ENCODE measurements around the gene SLAMF6.

The SLAMF6 gene

DNA sequence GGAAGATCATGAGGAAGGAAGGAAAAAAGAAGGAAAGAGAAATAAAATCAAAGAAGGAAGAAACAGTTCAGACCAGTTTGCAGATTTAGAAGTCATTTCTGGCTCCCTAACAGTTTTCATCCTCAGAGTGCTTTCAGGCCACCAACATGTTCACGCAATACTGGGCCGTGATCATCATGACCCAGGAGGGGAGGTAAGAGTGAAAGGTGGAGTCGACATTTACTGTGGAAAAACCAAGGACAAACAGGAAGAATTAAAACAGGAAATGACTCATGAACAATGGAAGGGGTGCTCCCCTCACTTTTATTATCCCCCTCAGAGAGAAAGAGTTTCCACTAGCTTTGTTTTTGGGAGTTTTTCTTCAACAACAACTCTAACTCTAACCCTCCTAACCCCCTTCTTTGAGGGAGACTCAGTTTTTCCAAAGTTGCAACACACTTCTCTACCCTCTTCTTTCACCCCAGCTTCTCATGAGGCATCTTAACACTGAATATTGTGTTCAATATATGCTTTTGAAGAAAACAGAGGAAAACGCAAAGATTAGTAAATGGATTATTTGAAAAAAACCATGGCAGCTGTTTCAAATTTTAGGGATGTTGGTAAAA is 62.3 kb downstream of the SLAMF6 start:
- DNase-seq: no peak

DNA sequence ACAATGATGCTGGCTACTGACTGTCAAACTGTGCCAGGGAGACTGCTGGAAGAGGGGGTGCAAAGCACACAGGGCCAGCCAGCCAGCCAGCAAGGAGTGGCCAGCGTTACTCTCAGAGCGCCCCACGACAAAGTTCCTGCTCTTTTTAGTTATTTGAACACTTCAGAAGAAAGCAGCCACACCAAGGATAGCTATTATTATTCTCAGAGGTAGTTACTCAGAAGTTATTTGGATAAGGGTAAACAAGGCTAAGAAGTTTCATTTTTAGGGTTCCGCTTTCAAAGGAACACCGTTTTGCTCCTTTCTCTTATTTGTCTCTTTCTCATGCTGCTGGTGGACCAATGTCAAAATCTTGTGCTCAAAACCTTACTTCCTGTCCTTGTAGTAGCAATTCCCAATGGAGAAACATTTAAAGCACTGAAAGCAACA is 62.8 kb downstream of the SLAMF6 start:
- no peak for DNase-seq

DNA sequence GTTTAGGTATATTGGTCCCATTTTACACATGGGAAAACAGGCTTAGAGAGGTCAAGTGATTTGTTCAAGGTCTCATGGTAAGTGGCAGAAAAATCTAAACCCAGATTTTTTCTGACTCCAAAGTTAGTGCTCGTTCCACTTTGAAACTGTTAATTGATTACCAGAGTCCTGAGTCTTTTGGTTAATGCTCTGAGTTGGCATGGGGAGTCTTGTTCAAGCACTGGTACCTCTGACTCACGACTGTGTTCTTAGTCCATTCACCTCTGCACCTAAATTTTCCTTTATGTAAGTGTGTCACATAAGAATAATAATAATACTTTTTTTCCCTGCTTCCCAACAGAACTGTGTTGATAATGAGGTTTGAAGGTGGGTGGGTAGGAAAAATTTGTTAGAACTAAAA is 63.4 kb downstream of the SLAMF6 start:
- DNase-seq: no peak

DNA sequence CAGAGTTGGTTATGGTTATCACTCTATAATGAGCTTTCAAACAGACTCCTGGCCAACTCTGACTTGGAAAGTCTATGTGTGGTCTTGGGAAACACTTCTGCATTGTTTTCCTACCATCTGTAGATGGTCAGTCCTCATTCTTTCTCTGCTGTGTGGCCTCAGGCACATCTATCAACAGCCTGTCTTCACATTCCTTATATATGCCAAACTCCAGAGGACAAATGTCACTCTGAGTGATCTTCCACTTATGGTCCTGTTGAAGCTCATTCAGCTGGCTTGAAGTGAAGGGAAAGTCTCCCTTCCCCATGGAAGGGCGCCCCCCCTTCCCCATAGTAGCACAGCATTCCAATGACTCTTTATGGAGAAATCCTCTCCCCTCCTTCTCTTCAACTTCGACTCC is 64.0 kb downstream of the SLAMF6 start:
- DNase-seq: no peak

DNA sequence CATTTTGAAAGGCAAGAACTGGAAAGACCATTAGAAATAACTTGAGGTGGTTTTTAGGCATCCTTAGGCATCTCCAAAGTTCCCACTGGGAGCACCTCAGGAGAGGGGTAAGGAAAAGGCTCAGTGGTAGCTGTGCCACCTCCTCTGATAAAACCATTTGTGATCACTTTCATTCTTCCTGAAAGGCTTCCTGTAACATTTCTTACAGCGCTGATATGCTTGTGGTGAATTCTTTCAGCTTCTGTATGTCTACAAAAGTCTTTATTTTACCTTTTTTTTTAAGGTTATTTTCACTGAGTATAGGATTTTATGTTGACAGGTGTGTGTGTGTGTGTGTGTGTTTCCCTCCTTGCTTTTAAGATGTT is 67.9 kb downstream of the SLAMF6 start:
- no peak for DNase-seq

DNA sequence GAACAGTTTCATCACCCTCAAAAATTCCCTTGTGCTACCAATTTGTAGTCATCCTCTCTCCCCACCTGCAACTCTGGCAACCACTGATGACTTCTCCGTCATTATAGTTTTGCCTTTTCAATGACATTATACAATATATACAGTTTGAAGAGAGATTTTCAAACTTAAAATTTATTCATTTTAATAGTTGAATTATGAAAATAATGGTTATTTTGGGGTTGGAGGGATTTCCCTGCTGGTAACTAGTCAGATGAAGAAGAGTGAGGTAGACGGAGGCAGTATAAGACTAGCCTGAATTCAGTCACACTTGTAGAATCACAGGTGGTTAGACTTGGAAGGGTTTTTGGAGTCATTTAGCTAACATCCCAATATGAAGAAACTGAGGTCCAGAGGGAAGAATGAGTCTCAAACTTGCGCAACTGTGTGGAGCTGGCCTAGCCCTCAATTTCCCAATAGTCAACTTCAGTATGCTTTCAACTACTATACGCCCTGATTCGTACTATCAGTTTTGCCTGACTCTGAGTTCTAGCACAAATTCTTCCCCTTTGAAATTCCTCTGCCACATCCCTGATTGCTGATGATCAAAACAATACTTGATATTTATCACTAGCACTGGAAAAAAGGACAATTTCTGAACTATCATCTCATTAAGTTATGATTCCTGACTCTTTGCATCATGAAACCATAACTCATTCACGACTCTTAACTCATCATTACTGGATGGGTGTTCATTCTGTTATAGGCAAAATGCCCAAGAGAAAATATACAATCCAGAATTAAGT is 68.5 kb downstream of the SLAMF6 start:
- no peak for DNase-seq

DNA sequence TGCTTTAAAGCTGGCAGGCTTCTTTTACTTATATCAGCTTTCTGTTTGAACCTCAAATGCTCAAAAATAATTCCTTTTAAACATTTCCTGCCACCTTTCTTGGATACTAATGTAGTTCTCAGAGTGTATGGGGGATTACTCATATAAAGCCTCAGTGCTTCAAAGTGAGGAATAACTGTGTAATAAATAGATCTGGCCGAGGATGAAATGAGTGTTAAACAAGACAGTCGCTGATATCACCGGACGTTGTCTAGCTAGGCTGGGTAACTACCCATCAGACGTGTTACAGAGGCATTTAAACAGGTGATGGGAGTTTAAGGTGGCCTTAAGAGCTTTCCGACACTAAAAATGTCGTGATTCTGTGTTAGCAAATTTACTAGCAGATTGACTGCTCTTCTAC is 69.6 kb downstream of the SLAMF6 start:
- no peak for DNase-seq

DNA sequence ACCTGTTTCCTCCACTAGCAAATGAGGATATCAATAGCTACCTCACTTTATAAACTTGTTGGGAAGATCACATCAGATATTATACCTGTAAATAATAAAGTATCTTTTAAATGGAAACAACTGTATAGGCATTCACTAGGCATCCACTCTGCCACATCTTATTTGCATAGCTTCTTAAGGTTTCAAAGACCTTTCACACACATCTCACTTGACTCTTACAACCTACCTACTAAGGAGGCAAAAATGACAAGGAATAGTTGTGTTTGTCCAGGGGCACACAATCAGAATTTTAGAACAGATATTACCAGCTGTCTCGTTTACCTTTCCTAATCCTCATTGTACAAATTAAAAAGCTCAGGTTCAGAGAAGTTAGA is 71.2 kb downstream of the SLAMF6 start:
- DNase-seq: no peak

DNA sequence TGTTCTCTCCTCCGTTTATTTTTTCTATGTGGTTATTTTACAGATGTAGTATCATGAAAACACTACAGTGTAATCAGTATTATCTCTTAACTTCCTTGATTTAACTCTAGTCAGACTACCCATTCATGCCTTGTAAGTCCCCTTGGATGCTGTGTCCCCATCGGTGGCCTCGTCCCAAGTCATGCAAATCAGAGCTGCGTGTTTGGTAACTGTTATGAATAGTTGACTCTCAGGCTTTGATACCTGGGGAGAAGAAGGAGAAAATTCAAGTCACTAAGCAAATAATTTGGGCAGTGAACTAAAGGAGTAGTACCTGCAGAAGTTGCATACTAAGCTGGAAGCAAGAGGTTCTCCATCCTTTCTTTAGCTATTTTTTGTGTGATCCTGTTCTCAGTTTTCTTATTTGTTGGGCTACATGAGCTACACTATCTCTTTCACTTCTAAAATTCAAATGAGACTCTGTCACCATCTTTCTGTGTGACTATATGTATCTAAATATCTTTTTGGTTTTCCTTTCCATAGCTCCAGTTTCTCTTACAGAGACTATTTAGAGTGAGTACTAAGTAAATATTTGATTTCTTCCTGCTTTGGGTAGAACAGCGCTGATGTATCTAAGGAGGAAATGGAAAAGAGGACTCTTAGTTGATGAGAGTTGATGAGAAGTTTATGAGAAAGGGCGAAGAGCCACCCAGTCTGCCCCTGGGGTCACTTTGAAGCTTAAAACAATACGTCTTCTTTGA is 71.8 kb downstream of the SLAMF6 start:
- DNase-seq: no peak

DNA sequence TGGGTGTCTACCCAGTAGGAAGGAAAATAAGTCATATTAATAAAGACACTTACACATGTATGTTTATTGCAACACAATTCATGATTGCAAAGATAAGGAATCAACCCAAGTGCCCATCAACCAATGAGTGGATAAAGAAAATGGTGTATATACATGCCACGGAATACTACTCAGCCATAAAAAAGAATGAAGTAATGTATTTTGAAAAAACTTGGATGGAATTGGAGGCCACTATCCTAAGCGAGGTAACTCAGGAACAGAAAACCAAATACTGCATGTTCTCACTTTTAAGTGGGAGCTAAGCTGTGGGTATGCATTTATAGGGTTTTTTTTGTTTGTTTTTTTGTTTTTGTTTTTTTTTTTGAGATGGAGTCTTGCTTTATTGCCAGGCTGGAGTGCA is 73.6 kb downstream of the SLAMF6 start:
- no peak for DNase-seq

DNA sequence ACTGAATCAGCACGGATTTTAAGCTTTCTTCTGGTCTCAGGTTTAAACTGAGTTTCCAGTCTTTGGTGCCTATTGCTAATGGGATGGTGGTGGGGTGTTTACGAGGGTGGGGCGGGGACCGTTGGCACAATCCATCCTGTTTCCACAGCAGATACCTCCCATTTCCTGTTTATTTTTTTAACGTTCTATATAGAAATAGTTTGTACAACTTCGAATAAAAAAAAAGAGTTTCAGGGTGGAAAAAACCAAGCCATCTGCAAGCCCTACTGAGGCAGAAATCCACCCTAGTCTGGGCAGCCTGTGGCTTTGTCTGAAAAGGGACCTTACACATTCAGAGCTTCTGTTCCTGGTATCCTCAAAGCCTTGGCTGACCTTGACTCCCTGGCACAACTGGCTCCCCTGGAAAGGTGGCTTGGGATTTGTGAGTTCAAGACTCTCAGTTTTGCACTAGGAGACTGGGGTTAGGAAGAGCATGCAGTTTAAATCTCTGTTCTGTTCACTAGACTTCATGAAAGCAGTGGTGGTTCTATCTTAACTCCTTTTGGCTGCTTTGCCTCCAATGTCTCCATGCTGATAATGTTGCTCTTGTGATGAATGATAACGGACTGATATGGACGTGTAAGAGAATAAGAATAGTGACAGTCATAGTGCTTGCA is 76.0 kb downstream of the SLAMF6 start:
- DNase-seq: no peak

DNA sequence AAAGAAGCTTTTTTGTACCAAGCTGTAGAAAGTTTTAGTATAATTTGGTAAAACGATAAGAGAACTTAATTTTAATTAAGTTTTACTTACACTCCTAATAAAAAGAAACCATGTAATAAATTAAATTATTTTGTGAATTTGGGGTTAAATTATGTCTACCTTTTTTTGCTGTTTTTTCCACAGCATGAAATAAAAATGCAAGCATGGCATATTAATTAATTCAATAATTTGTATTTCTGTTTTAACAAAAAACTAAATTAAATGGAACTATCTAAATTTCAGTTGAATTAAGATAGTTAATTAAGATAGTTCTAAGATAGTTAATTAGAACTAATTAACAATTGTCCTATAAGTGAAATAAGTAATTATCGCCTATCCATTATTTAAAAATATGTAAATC is 83.3 kb downstream of the SLAMF6 start:
- DNase-seq: no peak

DNA sequence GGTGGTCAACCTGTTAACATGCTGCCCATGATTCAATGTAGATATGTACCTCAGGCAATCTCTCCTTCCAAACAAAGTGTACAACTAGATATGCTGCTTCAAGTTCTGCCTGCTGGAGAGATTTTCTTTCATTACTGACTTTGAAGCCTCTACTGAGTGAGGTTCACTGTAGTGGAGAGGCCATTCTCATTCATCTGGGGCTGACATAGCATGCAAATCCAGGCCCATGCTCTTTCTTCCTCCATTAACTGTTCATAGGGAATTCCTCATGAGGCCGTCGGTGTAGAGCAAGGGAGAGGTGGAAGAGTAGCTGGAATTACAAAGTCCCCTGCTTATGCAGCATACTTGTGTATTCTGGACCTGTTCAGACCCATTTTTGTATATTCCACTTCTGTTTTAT is 84.1 kb downstream of the SLAMF6 start:
- no peak for DNase-seq

DNA sequence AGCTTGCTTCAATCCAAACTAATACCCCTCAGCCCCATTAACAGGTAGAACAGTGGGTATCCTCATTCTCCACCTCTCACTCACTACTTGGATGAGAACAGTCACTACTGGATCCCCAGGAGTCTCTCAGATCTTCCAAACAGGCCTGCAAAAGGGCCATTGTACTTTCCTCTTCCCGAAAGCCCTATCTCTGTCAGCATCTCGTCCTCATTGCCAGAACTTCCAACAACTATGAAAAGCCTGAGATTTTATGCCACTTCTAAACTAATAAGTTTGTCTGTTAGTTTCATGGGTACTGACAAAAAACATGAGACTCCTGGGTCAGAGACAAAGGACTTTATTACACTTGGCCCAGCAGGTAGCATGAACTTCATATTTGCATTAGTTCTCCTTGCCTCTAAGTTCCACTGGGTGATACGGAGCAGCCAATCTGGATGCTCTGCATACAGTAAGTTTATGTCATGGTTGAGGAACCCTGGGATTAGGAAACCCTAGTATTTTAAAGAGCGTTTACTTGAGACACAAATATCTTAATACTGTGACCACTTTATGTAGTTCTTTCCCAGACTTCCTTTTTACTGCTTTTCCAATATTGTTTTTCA is 84.6 kb downstream of the SLAMF6 start:
- no peak for DNase-seq

DNA sequence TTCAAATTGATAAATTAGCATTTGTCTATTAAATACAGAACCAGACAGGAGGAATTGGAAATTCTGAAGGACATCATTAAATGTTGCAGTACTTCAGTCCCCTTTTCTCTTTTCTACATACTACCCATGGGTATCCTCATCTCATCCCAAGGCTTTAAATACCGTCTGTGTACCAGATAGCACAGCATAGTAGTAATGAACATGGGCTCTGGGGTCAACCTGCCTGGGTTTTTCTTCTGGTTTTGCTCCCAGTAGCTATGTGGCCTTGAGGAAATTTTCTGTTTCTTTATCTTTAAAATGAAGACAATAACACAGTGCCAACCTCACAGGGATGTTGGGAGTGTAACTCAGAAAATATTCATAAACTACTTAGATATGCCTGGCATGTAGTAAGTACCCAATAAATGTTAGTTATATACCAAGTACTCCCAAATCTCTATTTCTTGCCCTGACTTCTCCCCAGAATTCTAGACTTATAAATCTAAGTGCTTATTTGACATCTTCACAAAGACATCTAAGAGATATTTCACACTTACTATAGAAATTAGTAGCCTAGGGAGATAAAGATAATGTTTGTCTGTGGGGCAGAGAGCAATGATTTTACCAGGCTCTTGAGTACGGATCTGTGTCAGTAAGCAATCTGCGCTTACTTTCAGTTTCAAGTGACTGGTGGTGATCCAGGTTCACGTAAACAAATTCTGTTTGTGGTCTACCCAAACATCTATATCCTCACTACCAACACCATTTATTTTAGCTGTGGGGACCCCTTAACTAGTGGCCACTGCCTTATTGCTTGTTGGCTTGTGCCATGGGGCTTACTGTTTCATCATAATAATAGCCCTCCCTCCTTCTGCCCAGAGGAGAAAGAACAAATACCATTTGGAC is 85.4 kb downstream of the SLAMF6 start:
- DNase-seq: no peak

DNA sequence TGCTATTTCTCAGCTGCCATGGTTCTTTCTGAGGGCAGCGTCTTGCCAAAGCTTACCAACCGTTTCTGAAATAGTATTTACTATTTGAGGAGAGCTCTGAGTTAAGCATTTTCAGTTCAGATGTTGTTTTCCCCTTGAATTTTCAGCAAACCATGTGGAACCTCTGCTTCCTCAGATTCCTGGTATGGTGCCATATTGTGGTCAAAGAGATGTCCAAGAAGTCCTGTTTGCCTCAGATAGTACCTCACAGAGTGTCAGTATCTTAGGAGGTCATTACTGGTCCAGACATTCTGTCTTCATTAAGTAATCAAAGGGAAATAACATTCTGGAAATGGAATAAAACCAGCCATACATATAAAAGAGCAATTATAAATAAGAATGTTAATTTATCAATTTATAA is 86.1 kb downstream of the SLAMF6 start:
- no peak for DNase-seq

Measured in NCI-H510A treated with DMSO at 0.1 percent for 48 hours (cell line).